Measurements from ENCODE around the gene BMP2K.

BMP2K gene

DNA sequence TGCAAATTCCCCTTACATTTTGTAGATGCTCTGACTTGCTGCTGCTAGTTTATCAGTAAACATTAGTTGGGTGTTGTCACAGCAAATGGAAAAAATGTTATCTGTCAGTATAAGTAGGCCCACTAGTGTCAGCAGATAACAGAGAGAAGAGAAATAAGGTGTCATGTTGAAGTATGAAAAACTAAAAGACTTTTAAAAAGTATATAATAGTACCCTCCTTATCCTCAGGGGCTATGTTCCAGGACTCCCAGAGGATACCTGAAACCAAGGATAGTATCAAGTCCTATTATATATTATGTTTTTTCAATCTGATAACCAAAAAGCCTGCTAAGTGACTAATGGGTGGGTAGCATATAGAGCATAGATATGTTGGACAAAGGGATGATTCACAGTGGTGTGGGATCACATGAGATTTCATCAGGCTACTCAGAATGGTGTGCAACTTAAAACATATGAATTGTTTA, 11.6 kb upstream of the BMP2K start:
- peak; percentile 79 for DNase-seq (ENCODE audit: low read depth)

- no peak for DNase-seq (ENCODE audit: low read depth)
Observed at GRCh38 chr4:78765432-78766006, 10.6 kb upstream of the BMP2K start.

DNA sequence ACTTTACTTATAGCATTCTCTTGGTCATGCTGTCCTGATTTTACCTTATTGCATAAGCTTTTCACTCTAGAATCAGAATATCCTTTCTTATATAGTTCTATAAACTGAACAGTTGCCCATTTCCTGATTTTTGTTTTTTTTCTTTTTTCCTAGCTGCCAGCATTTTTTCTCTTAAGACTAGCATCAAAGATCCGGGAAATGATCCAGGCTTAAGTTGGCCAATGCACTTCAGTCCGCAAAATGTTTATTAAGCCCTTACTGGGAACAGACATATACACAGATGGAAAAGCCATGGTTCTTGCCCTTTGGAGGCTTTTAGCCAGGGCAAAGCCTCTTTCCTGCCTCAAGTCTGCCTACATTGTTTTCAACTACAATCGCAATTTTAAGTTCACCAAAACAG, 10.1 kb upstream of the BMP2K start:
- DNase-seq (ENCODE audit: low read depth): peak; percentile 71

DNA sequence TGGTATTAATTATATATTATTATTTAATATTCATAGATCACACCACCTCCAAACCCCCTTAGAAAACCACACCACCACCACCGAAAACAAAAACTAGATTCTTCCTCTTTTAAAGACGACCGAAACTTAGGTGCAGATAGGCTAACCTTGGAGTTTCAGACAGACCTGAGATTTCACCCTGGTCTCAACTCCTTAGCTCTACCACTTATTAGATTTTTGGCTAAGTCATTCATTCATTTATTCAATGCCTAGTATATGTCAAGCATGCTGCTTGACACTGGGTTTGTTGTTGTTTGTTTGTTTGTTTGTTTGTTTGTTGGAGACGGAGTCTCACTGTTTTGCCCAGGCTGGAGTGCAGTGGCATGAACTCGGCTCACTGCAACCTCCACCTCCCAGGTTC, 9.5 kb upstream of the BMP2K start:
- DNase-seq (ENCODE audit: low read depth): no peak

- no peak for DNase-seq (ENCODE audit: low read depth)
Observed at GRCh38 chr4:78767350-78767749, 8.8 kb upstream of the BMP2K start.

DNA sequence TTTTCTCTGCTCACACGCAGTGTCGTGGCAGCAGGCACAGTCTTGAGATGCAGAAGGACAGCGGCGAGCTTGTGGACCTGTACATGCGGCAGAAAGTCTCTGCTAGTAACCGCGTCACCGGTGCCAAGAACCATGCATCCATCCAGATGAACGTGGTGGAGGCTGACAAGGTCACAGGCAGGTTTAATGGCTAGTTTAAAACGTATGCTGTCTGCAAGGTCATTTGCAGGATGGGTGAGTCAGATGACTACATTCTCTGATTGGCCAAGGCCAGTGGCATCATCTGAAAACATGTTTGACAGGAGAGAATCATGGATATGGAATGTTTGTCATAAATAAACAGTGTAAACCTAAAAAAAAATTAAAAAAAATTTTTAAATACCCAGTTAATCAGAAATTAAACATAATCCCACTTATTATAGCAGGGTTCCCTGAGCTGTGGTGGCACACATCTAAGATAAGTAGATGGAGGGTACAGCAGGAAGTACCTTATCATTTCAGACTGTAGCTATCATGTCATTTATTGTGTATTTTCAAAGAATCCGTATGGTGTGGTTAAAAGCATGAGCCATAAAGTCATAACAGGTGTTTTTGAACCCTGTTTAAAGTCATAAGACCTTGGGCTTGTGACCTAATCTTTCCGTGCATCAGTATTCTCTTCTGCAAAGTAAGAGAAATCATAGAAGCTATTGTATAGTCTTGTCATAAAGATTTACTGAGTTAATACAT, 7.5 kb upstream of the BMP2K start:
- DNase-seq (ENCODE audit: low read depth): peak; percentile 90

DNA sequence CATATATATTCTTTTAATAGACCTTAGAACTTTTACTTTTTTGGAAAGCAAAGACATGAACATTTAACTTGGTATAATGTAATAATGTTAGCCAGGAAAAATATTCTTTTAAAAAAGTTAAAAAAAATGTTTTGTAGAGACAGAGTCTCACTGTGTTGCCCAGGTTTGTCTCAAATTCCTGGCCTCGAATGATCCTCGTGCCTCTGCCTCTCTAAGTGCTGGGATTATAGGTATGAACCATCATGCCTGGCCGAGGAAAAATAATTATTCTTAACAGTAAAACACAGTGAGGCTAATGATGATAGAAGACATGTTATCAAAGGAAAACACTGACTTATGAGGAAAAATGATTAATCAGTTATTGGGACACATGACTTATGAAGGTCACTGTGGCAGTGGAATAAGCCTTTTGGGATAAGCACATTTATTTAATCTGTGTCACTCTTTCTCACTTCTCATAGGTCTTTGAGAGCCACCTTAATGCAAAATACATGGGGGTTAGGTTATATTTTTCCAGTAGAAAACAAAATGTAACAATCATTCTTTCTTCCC, 6.0 kb upstream of the BMP2K start:
- no peak for DNase-seq (ENCODE audit: low read depth)

GRCh38 chr4:78772526-78773091, 3.5 kb upstream of the BMP2K start:
- no peak for DNase-seq (ENCODE audit: low read depth)

- DNase-seq (ENCODE audit: low read depth): no peak
Observed at GRCh38 chr4:78774417-78774816, 1.7 kb upstream of the BMP2K start.

DNA sequence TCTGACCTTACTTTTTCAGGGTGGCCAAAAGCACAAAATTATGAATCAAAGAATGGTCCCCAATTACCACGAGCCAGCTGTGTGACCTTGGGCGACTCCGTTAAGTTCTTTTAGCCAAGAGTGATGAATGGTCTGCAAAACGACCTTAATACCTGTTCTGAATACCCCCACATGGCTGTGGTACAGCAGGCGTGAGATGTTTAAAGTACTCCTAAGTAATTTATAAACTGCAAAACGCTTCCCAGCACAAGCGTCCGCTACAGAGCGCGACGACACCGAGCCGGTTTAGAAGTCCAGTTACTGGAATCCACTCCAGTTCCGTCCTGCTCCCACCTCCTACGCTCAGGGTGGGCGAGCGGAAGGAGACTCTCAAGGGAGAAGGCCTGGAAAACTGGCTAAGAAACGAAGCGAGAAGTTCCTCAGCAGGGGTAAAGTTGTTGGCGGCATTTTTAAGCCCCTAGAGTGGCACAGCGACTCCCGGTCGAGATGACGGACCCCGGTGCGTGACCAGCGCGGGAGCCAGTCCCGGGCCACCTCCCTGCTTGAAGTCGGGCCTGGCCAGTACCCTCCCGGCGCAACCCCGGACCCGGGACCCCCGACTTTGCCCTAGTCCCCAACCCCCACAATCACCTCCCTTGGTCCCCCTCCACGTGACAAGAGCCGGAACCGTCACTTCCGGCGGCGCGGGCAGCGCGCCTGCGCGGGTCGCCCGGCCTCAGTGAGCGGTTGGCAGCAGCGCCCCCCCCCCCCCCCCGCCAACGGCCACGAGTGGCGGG, 659 bp upstream of the BMP2K start:
- peak; percentile 80 for DNase-seq (ENCODE audit: low read depth)

GRCh38 chr4:78776729-78777575, 802 bp downstream of the BMP2K start:
- DNase-seq (ENCODE audit: low read depth): peak; percentile 67

- DNase-seq (ENCODE audit: low read depth): no peak
Observed at GRCh38 chr4:78777576-78777940, 1.4 kb downstream of the BMP2K start.

DNA sequence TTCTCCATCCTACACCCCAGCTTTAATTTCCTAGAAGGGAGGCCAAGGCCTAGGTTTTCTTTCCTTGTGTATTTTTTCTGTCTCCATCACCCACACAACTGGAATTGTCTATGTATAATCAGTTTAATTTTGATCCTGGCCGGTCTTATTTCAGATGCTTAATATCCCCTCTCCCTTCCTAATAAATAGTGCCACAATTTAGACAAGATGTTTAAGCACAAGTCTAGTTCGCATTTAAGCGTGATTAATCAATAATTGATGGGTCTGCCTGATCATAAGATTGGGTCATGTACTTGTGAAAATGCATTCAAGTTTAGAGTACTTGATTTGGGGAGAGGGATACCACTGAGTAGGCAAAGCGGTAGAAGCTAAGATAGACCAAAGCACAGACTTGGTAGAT, 2.4 kb downstream of the BMP2K start:
- no peak for DNase-seq (ENCODE audit: low read depth)

DNA sequence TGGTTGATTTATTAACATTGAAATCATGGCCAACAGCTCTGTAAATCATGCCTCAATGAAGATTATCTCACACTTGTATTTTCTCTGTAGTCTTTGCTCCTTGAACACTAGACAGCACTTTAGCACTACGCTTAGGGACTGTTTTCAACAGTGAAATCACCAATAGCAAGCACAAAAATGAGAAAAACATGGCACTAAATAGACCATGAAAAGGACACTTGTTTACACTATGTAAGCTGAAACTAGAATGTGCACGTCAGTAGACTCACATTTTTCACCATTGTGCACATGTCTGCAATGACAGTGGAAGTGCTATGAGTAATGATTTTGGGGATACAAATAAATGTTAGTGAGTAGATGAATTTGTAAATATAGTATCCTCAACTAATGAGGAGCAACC, 3.1 kb downstream of the BMP2K start:
- peak; percentile 82 for DNase-seq (ENCODE audit: low read depth)

DNA sequence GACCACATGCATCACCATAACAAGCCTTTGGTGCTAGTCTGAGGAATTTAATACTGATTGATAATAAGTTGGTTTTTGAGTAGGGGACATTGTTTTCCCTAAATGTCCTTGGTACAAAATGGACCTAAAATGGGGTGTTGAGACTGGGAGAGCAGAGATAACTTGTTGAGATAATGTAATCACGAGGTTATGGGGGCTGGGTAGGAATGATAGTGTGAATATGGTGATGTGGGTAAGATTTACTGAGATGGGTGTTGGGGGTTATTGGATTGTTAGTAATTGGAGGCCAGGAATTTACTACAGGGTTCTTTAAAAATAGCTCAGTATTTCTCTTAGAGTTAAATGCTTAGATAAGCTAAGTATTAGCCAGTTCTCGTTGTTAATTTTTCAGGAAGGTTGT, 3.9 kb downstream of the BMP2K start:
- DNase-seq (ENCODE audit: low read depth): no peak

DNA sequence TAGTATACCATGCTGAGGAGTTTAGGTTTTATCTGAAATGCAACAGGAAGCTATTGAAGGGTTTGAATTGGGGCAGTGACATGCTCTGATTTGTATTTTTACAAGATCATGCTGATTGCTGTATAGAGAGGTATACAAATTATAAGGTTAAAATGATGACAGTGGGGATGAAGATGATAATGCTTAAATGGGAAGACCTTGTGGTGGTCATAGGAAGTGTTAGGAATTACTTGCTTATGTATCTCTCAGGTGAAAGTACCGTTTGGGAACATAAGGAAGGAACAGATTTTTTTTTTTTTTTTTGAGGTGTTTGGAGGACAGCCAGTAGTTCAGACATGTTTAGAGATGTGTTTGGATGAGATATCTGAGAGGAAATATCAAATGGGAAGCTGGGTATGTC, 5.0 kb downstream of the BMP2K start:
- no peak for DNase-seq (ENCODE audit: low read depth)

- DNase-seq (ENCODE audit: low read depth): no peak
Observed at GRCh38 chr4:78781924-78782323, 5.8 kb downstream of the BMP2K start.

DNA sequence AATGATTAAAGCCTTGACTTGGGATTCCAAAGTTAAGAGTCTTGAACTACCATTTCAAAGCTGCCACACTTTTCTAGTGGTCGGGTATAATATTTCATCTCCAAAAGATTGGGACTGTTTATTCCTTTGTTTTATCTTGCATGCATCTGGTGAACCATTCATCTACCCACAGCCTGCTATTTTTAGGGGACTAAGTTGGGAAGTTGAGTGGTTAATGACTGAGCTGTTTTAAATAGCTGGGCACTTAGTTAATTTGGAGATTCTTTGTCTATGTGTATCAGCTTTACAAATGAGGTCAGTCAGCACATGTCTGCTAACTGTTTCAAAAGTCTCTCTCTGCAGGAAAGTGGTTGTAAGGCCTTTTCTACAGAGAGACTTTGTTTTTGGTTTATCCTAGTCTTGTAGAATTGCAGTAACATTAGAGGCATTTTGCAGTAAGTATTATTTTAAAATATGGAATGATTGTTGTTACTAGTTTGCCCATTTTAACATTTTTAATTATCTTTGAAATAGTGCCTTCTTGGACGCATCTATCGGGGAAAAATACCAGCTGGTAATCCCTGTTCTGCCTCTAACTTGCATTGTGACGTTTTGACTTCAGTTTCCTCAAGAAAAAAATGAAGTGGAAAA, 8.2 kb downstream of the BMP2K start:
- peak; percentile 78 for DNase-seq (ENCODE audit: low read depth)

DNA sequence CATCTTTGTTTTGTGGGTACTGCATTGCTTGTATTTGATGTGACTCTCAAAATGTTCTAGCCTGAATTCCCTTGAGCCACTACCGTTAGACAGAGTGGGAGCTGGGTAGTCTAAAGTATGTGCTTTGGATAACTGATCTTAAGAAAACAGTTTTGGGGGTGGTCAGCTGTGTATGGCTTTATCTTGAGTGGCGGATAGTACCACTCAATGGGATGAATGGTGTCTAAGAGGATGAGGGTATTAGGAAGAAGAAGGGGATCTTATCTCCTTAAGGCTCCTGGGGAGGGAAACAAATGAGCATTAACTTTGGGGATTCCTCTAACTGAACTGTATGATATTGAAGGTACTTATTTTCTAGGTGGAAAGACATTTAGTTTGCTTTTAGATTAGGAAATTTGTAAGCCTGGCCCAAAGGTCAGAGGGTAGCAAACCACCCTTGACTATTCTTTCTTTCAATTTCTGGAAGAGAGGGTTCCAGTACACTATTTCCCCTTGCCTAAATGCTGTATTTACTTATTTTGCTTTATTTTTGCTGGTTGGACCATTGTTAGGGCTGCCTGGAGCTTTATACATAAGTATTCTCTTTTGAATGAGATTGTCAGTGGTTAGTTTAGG, 11.3 kb downstream of the BMP2K start:
- no peak for DNase-seq (ENCODE audit: low read depth)

DNA sequence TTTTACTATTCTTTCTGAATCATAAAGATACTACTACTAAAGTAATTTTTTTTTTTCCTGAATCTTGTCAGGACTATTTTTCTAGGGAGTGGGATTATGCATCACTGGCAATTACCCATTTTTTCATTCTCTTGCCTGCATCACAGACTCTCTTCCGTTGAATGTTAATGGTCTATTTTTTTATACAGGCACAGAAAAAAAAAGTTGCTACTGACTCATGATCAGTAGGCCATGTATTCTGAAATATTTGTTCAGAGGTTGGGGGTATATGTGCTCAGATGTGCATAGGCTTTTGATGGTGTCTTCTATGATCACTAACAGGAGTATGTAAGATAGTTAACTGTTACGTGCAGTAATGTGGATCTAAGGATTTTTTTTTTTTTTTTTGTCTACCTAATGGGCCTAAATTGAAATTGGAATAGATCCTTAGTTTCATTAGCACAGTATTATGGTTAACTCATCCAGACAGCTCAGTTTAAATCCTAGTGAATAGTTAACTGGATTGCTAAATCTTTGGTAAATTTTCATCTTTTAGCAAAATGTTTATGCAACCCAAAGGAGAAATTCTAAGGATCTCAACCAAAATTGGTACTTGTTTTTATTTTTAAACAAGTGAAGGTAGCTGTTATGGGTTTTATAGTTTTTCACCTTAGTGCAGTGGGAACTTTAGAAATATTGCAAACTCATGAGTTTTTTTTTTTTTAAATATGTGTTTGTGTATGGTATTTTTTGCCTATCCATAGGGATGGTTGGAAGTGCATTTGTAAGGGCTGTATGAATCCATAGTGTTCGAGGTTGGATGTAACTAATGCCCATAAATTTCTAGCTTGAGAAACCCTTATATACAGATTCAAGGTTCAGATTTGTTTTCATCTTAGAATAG, 12.1 kb downstream of the BMP2K start:
- DNase-seq (ENCODE audit: low read depth): no peak

Data from iris pigment epithelial cell (primary cell).